Vagina (tissue), 2 donors: ENCODE results near the gene PHACTR4. TPM values are rescaled to one million over a fixed set of nuclear protein-coding genes. Genes with fewer than 3 reads are reported as not detected.
"Not testable (repeated sequence)": the region's sequence is repeated elsewhere in the genome, so short reads cannot be mapped to it uniquely, and the experiment has no call there.

ENCODE experiments used
- DNase-seq, 2 donors: peaks; one replicate each; pipeline ENCODE4 v3.0.0-alpha.2; 2017; ENCODE audit errors: extremely low spot score in 2 of 2
- H3K27ac ChIP-seq: fragments of 200-600 bp; sonication (generic); one replicate; pipeline ENCODE4 v1.5.1; 2019
- H3K27me3 ChIP-seq: fragments of 200-600 bp; sonication (generic); one replicate; pipeline ENCODE4 v1.5.1; 2019
- H3K36me3 ChIP-seq, 2 donors: fragments of 200-600 bp; sonication (generic); one replicate each; pipeline ENCODE4 v1.5.1; 2017 to 2019
- H3K4me1 ChIP-seq: fragments of 200-600 bp; sonication (generic); one replicate; pipeline ENCODE4 v1.5.1; 2019
- H3K4me3 ChIP-seq, 2 donors: fragments of 200-600 bp; sonication (generic); 1 replicate in 1 of 2; 2 replicates in 1 of 2; pipeline ENCODE4 v1.5.1; 2016 to 2019
- H3K9me3 ChIP-seq: fragments of 200-600 bp; sonication (generic); one replicate; pipeline ENCODE4 v1.5.1; 2019
- POLR2A ChIP-seq, 2 donors: fragments of 450-650 bp; IDR thresholded peaks; one replicate each; pipeline ENCODE4 v1.6.1; 2017; ENCODE audit warnings: antibody characterized with exemption in 2 of 2, mild to moderate bottlenecking in 2 of 2, moderate library complexity in 2 of 2
- POLR2AphosphoS5 ChIP-seq, 2 donors: sonication (generic); formaldehyde crosslinking; IDR thresholded peaks; one replicate each; pipeline ENCODE4 v1.9.0; 2017; ENCODE audit warnings: antibody characterized with exemption in 2 of 2, mild to moderate bottlenecking in 2 of 2, low read depth in 1 of 2; ENCODE audit not compliant: insufficient read depth in 1 of 2
- intact Hi-C: fragments of 100-400 bp; cut with DNase I; formaldehyde crosslinking; loops from one replicate; pipeline ENCODE4 v1.15.1; 2023
- total RNA-seq: library from RNA; depleted of rRNA; stranded (reverse); fragments of >200 nt; gene quantifications from one replicate; pipeline ENCODE4 v1.2.3, GENCODE V29; 2016
- TF ChIP-seq, protein P1 (sequence below), 3 experiments: fragments of 450-650 bp in 2 of 3; fragments of 200-600 bp in 1 of 3; sonication (generic) in 1 of 3; IDR thresholded peaks; one replicate each; pipeline ENCODE4 v1.5.1; 2017 to 2019; ENCODE audit warnings: antibody characterized with exemption in 3 of 3, mild to moderate bottlenecking in 2 of 3, moderate library complexity in 2 of 3

Gene PHACTR4
- total RNA-seq, 1 donor from 2014 or later = 28.7 TPM

DNA sequence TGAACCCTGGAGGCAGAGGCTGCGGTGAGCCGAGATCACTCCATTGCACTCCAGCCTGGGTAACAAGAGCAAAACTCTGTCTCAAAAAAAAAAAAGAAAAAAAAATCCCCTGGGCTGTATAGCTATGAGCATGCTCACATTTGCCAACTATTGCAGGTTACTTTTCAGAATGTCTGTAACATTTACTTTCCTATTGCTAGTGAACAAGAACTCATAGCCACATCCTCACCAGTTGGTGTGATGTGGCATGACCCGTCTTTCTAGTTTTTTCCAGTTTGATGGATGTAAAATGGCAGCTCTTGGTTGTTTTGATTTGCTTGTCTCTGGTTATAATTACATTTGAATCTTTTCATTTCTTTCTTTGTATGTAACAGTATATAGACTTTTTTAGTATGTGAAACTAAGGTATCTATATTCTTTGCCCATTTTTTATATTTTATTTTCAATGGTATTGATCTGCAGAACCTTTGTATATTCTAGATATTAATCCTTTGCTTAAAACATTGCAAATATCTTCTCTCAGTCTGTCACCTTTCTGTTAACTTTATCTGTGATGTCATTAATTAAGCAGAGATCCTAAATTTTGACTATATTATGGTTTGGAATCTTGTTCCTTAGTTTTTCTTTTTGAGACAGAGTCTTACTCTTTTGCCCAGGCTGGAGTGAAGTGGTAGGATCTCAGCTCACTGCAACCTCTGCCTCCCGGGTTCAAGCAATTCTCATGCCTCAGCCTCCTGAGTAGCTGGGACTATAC lies 29.1 kb upstream of the PHACTR4 start:
- TF ChIP-seq, protein P1, sequence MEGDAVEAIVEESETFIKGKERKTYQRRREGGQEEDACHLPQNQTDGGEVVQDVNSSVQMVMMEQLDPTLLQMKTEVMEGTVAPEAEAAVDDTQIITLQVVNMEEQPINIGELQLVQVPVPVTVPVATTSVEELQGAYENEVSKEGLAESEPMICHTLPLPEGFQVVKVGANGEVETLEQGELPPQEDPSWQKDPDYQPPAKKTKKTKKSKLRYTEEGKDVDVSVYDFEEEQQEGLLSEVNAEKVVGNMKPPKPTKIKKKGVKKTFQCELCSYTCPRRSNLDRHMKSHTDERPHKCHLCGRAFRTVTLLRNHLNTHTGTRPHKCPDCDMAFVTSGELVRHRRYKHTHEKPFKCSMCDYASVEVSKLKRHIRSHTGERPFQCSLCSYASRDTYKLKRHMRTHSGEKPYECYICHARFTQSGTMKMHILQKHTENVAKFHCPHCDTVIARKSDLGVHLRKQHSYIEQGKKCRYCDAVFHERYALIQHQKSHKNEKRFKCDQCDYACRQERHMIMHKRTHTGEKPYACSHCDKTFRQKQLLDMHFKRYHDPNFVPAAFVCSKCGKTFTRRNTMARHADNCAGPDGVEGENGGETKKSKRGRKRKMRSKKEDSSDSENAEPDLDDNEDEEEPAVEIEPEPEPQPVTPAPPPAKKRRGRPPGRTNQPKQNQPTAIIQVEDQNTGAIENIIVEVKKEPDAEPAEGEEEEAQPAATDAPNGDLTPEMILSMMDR (IDR thresholded peaks at IDR 0.05) = no peak
- intact Hi-C loops = no loop called here

DNA sequence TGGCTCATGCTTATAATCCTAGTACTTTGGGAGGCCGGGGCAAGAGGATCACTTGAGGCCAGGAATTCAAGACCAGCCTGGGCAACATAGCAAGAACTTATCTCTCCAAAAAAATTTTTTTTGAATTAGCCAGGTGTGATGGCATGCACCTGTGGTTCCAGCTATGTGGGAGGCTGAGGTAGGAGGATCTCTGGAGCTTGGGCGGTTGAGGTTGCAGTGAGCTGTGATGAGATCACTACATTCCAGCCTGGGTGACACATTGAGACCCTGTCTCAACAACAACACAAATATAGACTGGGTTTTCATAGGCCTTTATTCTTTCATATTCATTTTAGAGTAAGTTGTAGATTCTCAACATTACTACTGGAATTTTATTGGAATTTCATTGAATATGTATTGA lies 27.9 kb upstream of the PHACTR4 start:
- TF ChIP-seq, protein P1 (IDR thresholded peaks at IDR 0.05) = no peak
- no peak for TF ChIP-seq POLR2AphosphoS5 (IDR thresholded peaks at IDR 0.05; ENCODE audit: insufficient read depth in 1 of 2, low read depth in 1 of 2)
- no peak for TF ChIP-seq POLR2A (IDR thresholded peaks at IDR 0.05)
- Histone ChIP-seq H3K9me3 (no peaks in the 10 kb centered on the region), H3K4me3 (no peak overlapping the region), H3K36me3 (no peaks in the 10 kb centered on the region), H3K27ac (no peak overlapping the region), H3K27me3 (no peaks in the 10 kb centered on the region), H3K4me1 (no peaks in the 10 kb centered on the region)
- intact Hi-C loops = no loop called here
- no peak for DNase-seq

More for the DNA sequence above, 29.1 kb upstream of the PHACTR4 start:
- Histone ChIP-seq H3K27ac (no peak overlapping the region), H3K9me3 (no peaks in the 10 kb centered on the region), H3K4me3 (no peak overlapping the region), H3K4me1 (no peaks in the 10 kb centered on the region), H3K27me3 (no peaks in the 10 kb centered on the region), H3K36me3 (peaks cover 0 to 2% of the 10 kb centered on the region in 2 donors)
- DNase-seq = no peak

DNA sequence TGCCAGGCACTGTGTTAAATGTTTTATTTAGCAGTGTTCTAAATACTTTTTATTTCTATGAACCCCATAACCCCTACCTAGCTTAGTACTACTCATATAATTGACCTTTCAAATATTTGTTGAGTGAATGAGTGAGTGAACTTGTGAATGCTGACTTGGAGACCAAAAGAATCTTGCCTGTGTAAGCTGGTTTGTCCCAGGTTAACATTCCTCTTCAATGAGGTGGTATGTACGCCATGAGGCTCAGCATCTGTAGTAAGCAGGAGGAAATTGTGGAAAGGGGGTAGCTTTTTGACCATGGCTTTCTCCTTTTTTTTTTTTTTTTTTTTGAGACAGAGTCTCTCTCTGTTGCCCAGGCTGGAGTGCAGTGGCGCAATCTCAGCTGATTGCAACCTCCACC lies 26.1 kb upstream of the PHACTR4 start:
- DNase-seq = no peak
- TF ChIP-seq POLR2A (IDR thresholded peaks at IDR 0.05) = no peak
- TF ChIP-seq POLR2AphosphoS5 (IDR thresholded peaks at IDR 0.05; ENCODE audit: insufficient read depth in 1 of 2, low read depth in 1 of 2) = no peak
- TF ChIP-seq, protein P1 (IDR thresholded peaks at IDR 0.05) = no peak
- H3K27me3 ChIP-seq = no peaks in the 10 kb centered on the region
- H3K27ac ChIP-seq = no peak overlapping the region
- H3K4me1 ChIP-seq = no peaks in the 10 kb centered on the region
- H3K9me3 ChIP-seq = no peaks in the 10 kb centered on the region
- no peak overlapping the region for H3K4me3 ChIP-seq
- intact Hi-C loops = no loop called here
- no peaks in the 10 kb centered on the region for H3K36me3 ChIP-seq

DNA sequence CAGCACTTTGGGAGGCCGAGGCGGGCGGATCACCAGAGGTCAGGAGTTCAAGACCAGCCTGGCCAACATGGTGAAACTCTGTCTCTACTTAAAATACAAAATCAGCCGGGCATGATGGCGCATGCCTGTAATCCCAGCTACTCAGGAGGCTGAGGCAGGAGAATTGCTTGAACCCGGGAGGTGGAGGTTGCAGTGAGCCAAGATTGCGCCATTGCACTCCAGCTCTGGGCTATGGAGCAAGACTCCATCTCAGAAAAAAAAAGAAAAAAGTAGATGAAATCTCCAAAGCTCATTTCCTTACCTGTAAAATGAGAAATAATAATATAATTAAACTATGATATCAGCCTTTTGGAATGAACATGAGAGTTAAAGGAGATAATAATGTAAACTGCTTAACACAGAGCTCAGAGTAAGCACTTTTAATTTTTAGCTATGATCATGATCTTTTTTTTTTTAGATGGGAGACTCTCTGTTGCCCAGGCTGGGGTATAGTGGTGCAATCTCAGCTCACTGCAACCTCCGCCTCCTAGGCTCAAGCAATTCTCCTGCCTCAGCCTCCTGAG lies 16.2 kb upstream of the PHACTR4 start:
- H3K27ac ChIP-seq = not testable (repeated sequence)
- intact Hi-C loops = loop anchor here (10.0 kb wide), 1 partner anchor 521 kb away; no protein-coding TSS in a partner anchor

DNA sequence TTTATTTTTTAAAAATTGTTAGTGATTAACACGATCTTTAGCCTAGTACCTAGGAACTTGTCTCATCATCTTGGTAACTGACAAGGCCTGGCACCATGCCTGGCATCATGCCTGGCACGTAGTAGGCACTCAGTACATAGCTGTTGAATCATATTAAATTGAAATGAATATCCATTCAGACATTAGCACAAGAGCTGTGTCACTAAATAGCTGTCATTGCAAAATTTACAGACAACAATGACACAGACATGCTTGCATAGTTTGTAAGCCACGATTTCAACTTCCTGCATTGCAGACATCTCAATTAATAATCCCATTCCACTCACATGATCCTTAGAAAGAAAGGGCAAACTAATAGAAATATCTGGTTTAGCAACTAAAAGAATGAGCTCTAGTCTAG lies 15.4 kb upstream of the PHACTR4 start:
- H3K9me3 ChIP-seq = no peaks in the 10 kb centered on the region
- intact Hi-C loops = loop anchor here (10.0 kb wide), 1 partner anchor 521 kb away; no protein-coding TSS in a partner anchor
- H3K4me1 ChIP-seq = no peaks in the 10 kb centered on the region
- no peak overlapping the region for H3K4me3 ChIP-seq
- H3K27ac ChIP-seq = no peak overlapping the region
- no peaks in the 10 kb centered on the region for H3K27me3 ChIP-seq
- TF ChIP-seq, protein P1 (IDR thresholded peaks at IDR 0.05) = no peak
- TF ChIP-seq POLR2AphosphoS5 (IDR thresholded peaks at IDR 0.05; ENCODE audit: insufficient read depth in 1 of 2, low read depth in 1 of 2) = peak in 1 of 2 donors; percentile 59
- TF ChIP-seq POLR2A (IDR thresholded peaks at IDR 0.05) = no peak
- DNase-seq = no peak
- no peaks in the 10 kb centered on the region for H3K36me3 ChIP-seq

More for the DNA sequence above, 16.2 kb upstream of the PHACTR4 start:
- H3K27me3 ChIP-seq, H3K36me3 ChIP-seq, H3K4me1 ChIP-seq, H3K9me3 ChIP-seq, DNase-seq, H3K4me3 ChIP-seq: not testable (repeated sequence)
